K562 (cell line): Measurements from ENCODE around the gene AIFM1. TPM values are rescaled to one million over a fixed set of nuclear protein-coding genes. Genes with fewer than 3 reads are reported as not detected.

ENCODE experiments used
- BDP1 ChIP-seq: IDR thresholded peaks from 3 replicates; pipeline ENCODE4 v1.6.1; 2011; ENCODE audit not compliant: insufficient read length, insufficient read depth
- E2F3 ChIP-seq: fragments of 250-450 bp; sonication (Bioruptor Pico); IDR thresholded peaks from 2 replicates; pipeline ENCODE4 v1.4.0; 2020; ENCODE audit warnings: mild to moderate bottlenecking
- HDAC2 ChIP-seq: fragments of 450-650 bp; IDR thresholded peaks from 2 replicates; pipeline ENCODE4 v1.6.1; 2016; ENCODE audit warnings: mild to moderate bottlenecking
- MYC ChIP-seq, 2 experiments: fragments of 250-450 bp in 1 of 2; sonication (Bioruptor Pico) in 1 of 2; IDR thresholded peaks; 2 replicates each; pipeline versions ENCODE4 v1.5.1 to v1.6.1; 2012 to 2021; ENCODE audit warnings: low read depth in 2 of 2, borderline replicate concordance in 1 of 2, improper control_type of control experiment in 1 of 2, low read length in 1 of 2, mild to moderate bottlenecking in 1 of 2, moderate library complexity in 1 of 2
- NEUROD1 ChIP-seq: fragments of 150-350 bp; IDR thresholded peaks from 2 replicates; pipeline ENCODE4 v1.6.1; 2014; ENCODE audit warnings: borderline replicate concordance, low read length, low read depth; ENCODE audit not compliant: partially characterized antibody
- NFIC ChIP-seq: fragments of 450-650 bp; IDR thresholded peaks from 2 replicates; pipeline ENCODE4 v1.6.1; 2017; ENCODE audit warnings: mild to moderate bottlenecking, inconsistent platforms
- NR2C1 ChIP-seq, 2 experiments: fragments of 450-650 bp; IDR thresholded peaks; 2 replicates each; pipeline ENCODE4 v1.6.1; 2017; ENCODE audit warnings: mild to moderate bottlenecking in 2 of 2, antibody characterized with exemption in 1 of 2, inconsistent platforms in 1 of 2, missing compliant biosample characterization in 1 of 2, missing genetic modification characterization in 1 of 2
- NR2F6 ChIP-seq: fragments of 450-650 bp; formaldehyde crosslinking; IDR thresholded peaks from 2 replicates; pipeline ENCODE4 v1.4.0; 2020; ENCODE audit warnings: mild to moderate bottlenecking
- PHF8 ChIP-seq: fragments of 200-600 bp; sonication (generic); IDR thresholded peaks from 2 replicates; pipeline ENCODE4 v1.6.1; 2012; ENCODE audit warnings: mixed run types, mild to moderate bottlenecking, inconsistent platforms, low read length, moderate library complexity, borderline replicate concordance
- PURB ChIP-seq: sonication (generic); formaldehyde crosslinking; IDR thresholded peaks from 2 replicates; pipeline ENCODE4 v1.9.0; 2021; ENCODE audit warnings: low read depth, mild to moderate bottlenecking, missing genetic modification reagents
- SMAD4 ChIP-seq: fragments of 250-450 bp; sonication (Bioruptor Pico); conservative IDR thresholded peaks from 2 replicates; pipeline ENCODE4 v1.8.0; 2021; ENCODE audit warnings: inconsistent platforms, mild to moderate bottlenecking, moderate library complexity
- SP2 ChIP-seq: IDR thresholded peaks from 2 replicates; pipeline ENCODE4 v1.6.1; 2011; ENCODE audit warnings: mild to moderate bottlenecking, low read depth, low read length, moderate library complexity; ENCODE audit not compliant: poor library complexity, severe bottlenecking; ENCODE audit errors: extremely low read depth
- TAF1 ChIP-seq: IDR thresholded peaks from 2 replicates; pipeline ENCODE4 v1.6.1; 2011; ENCODE audit warnings: mild to moderate bottlenecking, low read length, moderate library complexity; ENCODE audit not compliant: insufficient read depth, control insufficient read depth, severe bottlenecking; ENCODE audit errors: extremely low read depth
- THRAP3 ChIP-seq: fragments of 450-650 bp; IDR thresholded peaks from 2 replicates; pipeline ENCODE4 v1.6.1; 2016; ENCODE audit warnings: mild to moderate bottlenecking, inconsistent platforms, borderline replicate concordance
- ZNF217 ChIP-seq: sonication (generic); formaldehyde crosslinking; IDR thresholded peaks from 2 replicates; pipeline ENCODE4 v1.8.0; 2022; ENCODE audit warnings: mild to moderate bottlenecking, missing genetic modification reagents
- ZNF444 ChIP-seq: fragments of 250-450 bp; sonication (Bioruptor Pico); IDR thresholded peaks from 2 replicates; pipeline ENCODE4 v1.4.0; 2020; ENCODE audit warnings: mild to moderate bottlenecking, moderate library complexity
- ZNF507 ChIP-seq: conservative IDR thresholded peaks from 2 replicates; pipeline ENCODE4 v1.6.1; 2017; ENCODE audit warnings: missing genetic modification characterization, missing compliant biosample characterization
- ZNF589 ChIP-seq: fragments of 200-800 bp; sonication (Bioruptor generic); IDR thresholded peaks from 2 replicates; pipeline ENCODE4 v1.6.1; 2016; ENCODE audit warnings: low read depth, missing genetic modification characterization, missing compliant biosample characterization
- polyA plus RNA-seq, 8 experiments: library from polyadenylated mRNA; depleted of rRNA in 4 of 8; stranded (reverse) in 5 of 8; unstranded in 3 of 8; fragments of >200 nt; fragmentation: Nextera tagmentation in 2 of 8; fragmentation: Illumina TruSeq in 1 of 8; extraction: Ambion mirVana in 2 of 8; extraction: Trizol in 1 of 8; gene quantifications; 2 replicates each; pipeline versions ENCODE4 v1.2.1 to v1.2.3, GENCODE V29; 2011 to 2014; ENCODE audit warnings: inconsistent platforms in 1 of 8, missing spikeins in 1 of 8
- total RNA-seq, 7 experiments: library from RNA; depleted of rRNA in 6 of 7; stranded (reverse); fragments of >200 nt in 6 of 7; fragmentation: Illumina TruSeq in 2 of 7; extraction: Trizol in 2 of 7; gene quantifications; 2 replicates each; pipeline versions ENCODE4 v1.2.1 to v1.2.3, GENCODE V29; 2011 to 2021; ENCODE audit warnings: low replicate concordance in 1 of 7
- TF ChIP-seq, protein P1 (sequence below), 2 experiments: fragments of 200-800 bp in 1 of 2; sonication (Bioruptor generic) in 1 of 2; sonication (generic) in 1 of 2; formaldehyde crosslinking in 1 of 2; IDR thresholded peaks in 1 of 2; conservative IDR thresholded peaks in 1 of 2; 2 replicates each; pipeline versions ENCODE4 v1.5.0 to v1.6.1; 2016 to 2020; ENCODE audit warnings: missing compliant biosample characterization in 1 of 2, missing genetic modification characterization in 1 of 2, missing genetic modification reagents in 1 of 2
- TF ChIP-seq, protein P2 (sequence below): fragments of 250-450 bp; sonication (Bioruptor Pico); IDR thresholded peaks from 2 replicates; pipeline ENCODE4 v1.8.0; 2022; ENCODE audit warnings: moderate library complexity, mild to moderate bottlenecking, inconsistent platforms
- TF ChIP-seq, protein P3 (sequence below), 2 experiments: fragments of 150-350 bp in 1 of 2; IDR thresholded peaks; 2 replicates each; pipeline ENCODE4 v1.6.1; 2012 to 2016; ENCODE audit warnings: low read depth in 2 of 2, low read length in 2 of 2, mild to moderate bottlenecking in 1 of 2, moderate library complexity in 1 of 2

AIFM1 gene
- total and polyA plus RNA-seq, 9 of the 15 experiments (the other 6 are each of a cell fraction or from before 2014, with no cell fraction given) = 51.0 to 117 (median 91.2) TPM

DNA sequence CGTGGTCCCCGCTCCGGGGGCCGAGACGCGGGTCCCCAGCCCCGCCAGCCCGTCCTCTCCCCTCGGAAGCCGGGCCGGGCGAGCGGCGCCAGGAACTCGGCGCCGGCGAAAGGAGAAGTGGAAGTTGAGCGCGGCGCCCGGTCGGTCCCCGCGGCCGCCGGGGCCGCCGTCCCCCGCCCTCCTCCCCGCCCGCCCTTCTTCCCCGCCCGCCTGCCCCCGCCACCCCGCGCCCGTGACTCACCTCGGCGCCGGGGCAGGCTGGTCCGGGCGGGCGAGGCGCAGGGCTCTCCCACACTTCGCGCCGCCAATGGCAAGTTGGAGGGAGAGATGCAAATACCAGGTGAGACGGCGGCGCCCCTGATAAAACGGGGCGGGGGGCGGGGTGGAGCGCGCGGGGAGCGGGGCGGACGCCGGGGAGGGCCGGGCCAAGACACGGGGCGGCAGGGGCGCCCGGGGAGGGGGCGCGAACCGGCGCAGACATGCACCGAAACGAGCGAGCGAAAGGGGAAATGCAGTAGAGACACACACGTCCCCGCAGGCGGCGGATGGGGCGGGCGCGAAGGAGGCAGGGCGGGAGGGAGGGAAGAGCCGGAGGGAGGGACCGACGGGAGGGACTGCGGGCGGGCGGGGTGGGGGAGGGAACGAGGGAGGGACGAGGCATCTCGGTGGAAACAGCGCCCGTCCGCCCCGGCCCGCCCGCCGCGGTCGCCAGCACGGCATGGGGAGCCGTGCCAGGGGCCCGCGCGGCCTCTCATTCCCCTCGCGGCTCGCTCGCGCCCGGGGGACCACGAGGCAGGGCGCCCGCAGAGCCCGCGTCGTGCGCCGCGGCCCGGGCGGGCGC lies 55.0 kb downstream of the AIFM1 start, which contains the start of gene ELF4 (continued):
- TF ChIP-seq NR2C1 (IDR thresholded peaks at IDR 0.05) (no peak), NR2C1 (tag; IDR thresholded peaks at IDR 0.05) (no peak), E2F3 (CRISPR knock-in tag) (no peak), ZNF507 (tag) (no peak), BDP1 (no peak), THRAP3 (no peak), ZNF444 (no peak), PURB (no peak), TAF1 (peak; percentile 65), MYC (IDR thresholded peaks at IDR 0.05; ENCODE audit: low read depth, low read length) (0 out of 2 replicates have a peak, but pooled peaks have one; percentile 14), MYC (CRISPR knock-in tag; IDR thresholded peaks at IDR 0.05; ENCODE audit: borderline replicate concordance, low read depth) (no peak), HDAC2 (no peak), ZNF217 (CRISPR knock-in tag) (no peak), NFIC (peak; percentile 16; the same call in 1 of the 2 replicates), NR2F6 (no peak), ZNF589 (CRISPR knock-in tag) (peak; percentile 67; the same call in 1 of the 2 replicates), SMAD4 (peak; percentile 36; the same call in 1 of the 2 replicates), PHF8 (peak; percentile 50; the same call in 1 of the 2 replicates), SP2 (no peak), NEUROD1 (no peak)
- TF ChIP-seq, protein P1, sequence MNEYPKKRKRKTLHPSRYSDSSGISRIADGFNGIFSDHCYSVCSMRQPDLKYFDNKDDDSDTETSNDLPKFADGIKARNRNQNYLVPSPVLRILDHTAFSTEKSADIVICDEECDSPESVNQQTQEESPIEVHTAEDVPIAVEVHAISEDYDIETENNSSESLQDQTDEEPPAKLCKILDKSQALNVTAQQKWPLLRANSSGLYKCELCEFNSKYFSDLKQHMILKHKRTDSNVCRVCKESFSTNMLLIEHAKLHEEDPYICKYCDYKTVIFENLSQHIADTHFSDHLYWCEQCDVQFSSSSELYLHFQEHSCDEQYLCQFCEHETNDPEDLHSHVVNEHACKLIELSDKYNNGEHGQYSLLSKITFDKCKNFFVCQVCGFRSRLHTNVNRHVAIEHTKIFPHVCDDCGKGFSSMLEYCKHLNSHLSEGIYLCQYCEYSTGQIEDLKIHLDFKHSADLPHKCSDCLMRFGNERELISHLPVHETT (CRISPR knock-in tag; conservative IDR thresholded peaks at IDR 0.05 in 1 of 2, IDR thresholded peaks at IDR 0.05 in 1 of 2) = peak in 1 of 2 experiments; percentile 96; a peak in 2 of 4 replicates
- TF ChIP-seq, protein P2, sequence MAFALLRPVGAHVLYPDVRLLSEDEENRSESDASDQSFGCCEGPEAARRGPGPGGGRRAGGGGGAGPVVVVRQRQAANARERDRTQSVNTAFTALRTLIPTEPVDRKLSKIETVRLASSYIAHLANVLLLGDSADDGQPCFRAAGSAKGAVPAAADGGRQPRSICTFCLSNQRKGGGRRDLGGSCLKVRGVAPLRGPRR (CRISPR knock-in tag) = no peak
- TF ChIP-seq, protein P3, sequence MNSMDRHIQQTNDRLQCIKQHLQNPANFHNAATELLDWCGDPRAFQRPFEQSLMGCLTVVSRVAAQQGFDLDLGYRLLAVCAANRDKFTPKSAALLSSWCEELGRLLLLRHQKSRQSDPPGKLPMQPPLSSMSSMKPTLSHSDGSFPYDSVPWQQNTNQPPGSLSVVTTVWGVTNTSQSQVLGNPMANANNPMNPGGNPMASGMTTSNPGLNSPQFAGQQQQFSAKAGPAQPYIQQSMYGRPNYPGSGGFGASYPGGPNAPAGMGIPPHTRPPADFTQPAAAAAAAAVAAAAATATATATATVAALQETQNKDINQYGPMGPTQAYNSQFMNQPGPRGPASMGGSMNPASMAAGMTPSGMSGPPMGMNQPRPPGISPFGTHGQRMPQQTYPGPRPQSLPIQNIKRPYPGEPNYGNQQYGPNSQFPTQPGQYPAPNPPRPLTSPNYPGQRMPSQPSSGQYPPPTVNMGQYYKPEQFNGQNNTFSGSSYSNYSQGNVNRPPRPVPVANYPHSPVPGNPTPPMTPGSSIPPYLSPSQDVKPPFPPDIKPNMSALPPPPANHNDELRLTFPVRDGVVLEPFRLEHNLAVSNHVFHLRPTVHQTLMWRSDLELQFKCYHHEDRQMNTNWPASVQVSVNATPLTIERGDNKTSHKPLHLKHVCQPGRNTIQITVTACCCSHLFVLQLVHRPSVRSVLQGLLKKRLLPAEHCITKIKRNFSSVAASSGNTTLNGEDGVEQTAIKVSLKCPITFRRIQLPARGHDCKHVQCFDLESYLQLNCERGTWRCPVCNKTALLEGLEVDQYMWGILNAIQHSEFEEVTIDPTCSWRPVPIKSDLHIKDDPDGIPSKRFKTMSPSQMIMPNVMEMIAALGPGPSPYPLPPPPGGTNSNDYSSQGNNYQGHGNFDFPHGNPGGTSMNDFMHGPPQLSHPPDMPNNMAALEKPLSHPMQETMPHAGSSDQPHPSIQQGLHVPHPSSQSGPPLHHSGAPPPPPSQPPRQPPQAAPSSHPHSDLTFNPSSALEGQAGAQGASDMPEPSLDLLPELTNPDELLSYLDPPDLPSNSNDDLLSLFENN (IDR thresholded peaks at IDR 0.05; ENCODE audit: low read depth in 2 of 2, low read length in 2 of 2) = no peak
